ENCODE data around the gene ATP11A.

Gene ATP11A

GRCh38 chr13:112761701-112762689 lies 72.2 kb downstream of the ATP11A start:
- DNase-seq (ENCODE audit: low spot score) = no peak

GRCh38 chr13:112762690-112763080 lies 72.8 kb downstream of the ATP11A start:
- no peak for DNase-seq (ENCODE audit: low spot score)

- no peak for DNase-seq (ENCODE audit: low spot score)
Observed at GRCh38 chr13:112764028-112764427, 74.2 kb downstream of the ATP11A start.

GRCh38 chr13:112764864-112765561 lies 75.2 kb downstream of the ATP11A start:
- no peak for DNase-seq (ENCODE audit: low spot score)

- no peak for DNase-seq (ENCODE audit: low spot score)
Observed at GRCh38 chr13:112765731-112766130, 75.9 kb downstream of the ATP11A start.

GRCh38 chr13:112766336-112766735 lies 76.5 kb downstream of the ATP11A start:
- DNase-seq (ENCODE audit: low spot score) = no peak

GRCh38 chr13:112767506-112768471 lies 78.0 kb downstream of the ATP11A start:
- DNase-seq (ENCODE audit: low spot score) = no peak

GRCh38 chr13:112768795-112769481 lies 79.1 kb downstream of the ATP11A start:
- DNase-seq (ENCODE audit: low spot score) = no peak

- DNase-seq (ENCODE audit: low spot score) = no peak
Observed at GRCh38 chr13:112769615-112770014, 79.8 kb downstream of the ATP11A start.

GRCh38 chr13:112770504-112770903 lies 80.7 kb downstream of the ATP11A start:
- no peak for DNase-seq (ENCODE audit: low spot score)

GRCh38 chr13:112771139-112771876 lies 81.5 kb downstream of the ATP11A start:
- DNase-seq (ENCODE audit: low spot score) = no peak

- no peak for DNase-seq (ENCODE audit: low spot score)
Observed at GRCh38 chr13:112771877-112772538, 82.2 kb downstream of the ATP11A start.

- DNase-seq (ENCODE audit: low spot score) = no peak
Observed at GRCh38 chr13:112772539-112772909, 82.7 kb downstream of the ATP11A start.

- DNase-seq (ENCODE audit: low spot score) = no peak
Observed at GRCh38 chr13:112772929-112773328, 83.1 kb downstream of the ATP11A start.

GRCh38 chr13:112773601-112774447 lies 84.0 kb downstream of the ATP11A start:
- DNase-seq (ENCODE audit: low spot score) = no peak

- DNase-seq (ENCODE audit: low spot score) = no peak
Observed at GRCh38 chr13:112774448-112774792, 84.6 kb downstream of the ATP11A start.

GRCh38 chr13:112774829-112775565 lies 85.2 kb downstream of the ATP11A start:
- DNase-seq (ENCODE audit: low spot score) = no peak

- DNase-seq (ENCODE audit: low spot score) = no peak
Observed at GRCh38 chr13:112775791-112776279, 86.0 kb downstream of the ATP11A start.
